Coronary artery (tissue), 2 donors: ENCODE data around the gene TUT7.
"Not testable (repeated sequence)": the region's sequence is repeated elsewhere in the genome, so short reads cannot be mapped to it uniquely, and the experiment has no call there.

Experiments
- DNase-seq: peaks from one replicate; pipeline ENCODE4 v3.0.0-alpha.2; 2017; ENCODE audit warnings: low spot score
- H3K27ac ChIP-seq, 2 donors: fragments of 200-600 bp; sonication (generic); one replicate each; pipeline ENCODE4 v1.5.1; 2016 to 2019
- H3K4me3 ChIP-seq: fragments of 200-600 bp; sonication (generic); 2 replicates; pipeline ENCODE4 v1.5.1; 2016; ENCODE audit warnings: mild to moderate bottlenecking, moderate library complexity
- TF ChIP-seq, protein P1 (sequence below): fragments of 200-600 bp; sonication (generic); IDR thresholded peaks from one replicate; pipeline ENCODE4 v1.5.1; 2019; ENCODE audit warnings: antibody characterized with exemption

TUT7 gene

GRCh38 chr9:86303316-86303975, 50.8 kb downstream of the TUT7 start:
- H3K4me3 ChIP-seq: no peak overlapping the region
- DNase-seq: no peak
- TF ChIP-seq, protein P1, sequence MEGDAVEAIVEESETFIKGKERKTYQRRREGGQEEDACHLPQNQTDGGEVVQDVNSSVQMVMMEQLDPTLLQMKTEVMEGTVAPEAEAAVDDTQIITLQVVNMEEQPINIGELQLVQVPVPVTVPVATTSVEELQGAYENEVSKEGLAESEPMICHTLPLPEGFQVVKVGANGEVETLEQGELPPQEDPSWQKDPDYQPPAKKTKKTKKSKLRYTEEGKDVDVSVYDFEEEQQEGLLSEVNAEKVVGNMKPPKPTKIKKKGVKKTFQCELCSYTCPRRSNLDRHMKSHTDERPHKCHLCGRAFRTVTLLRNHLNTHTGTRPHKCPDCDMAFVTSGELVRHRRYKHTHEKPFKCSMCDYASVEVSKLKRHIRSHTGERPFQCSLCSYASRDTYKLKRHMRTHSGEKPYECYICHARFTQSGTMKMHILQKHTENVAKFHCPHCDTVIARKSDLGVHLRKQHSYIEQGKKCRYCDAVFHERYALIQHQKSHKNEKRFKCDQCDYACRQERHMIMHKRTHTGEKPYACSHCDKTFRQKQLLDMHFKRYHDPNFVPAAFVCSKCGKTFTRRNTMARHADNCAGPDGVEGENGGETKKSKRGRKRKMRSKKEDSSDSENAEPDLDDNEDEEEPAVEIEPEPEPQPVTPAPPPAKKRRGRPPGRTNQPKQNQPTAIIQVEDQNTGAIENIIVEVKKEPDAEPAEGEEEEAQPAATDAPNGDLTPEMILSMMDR: no peak
- no peak overlapping the region for H3K27ac ChIP-seq

- H3K27ac ChIP-seq: no peak overlapping the region
Observed at GRCh38 chr9:86301686-86302085, 52.5 kb downstream of the TUT7 start.

DNA sequence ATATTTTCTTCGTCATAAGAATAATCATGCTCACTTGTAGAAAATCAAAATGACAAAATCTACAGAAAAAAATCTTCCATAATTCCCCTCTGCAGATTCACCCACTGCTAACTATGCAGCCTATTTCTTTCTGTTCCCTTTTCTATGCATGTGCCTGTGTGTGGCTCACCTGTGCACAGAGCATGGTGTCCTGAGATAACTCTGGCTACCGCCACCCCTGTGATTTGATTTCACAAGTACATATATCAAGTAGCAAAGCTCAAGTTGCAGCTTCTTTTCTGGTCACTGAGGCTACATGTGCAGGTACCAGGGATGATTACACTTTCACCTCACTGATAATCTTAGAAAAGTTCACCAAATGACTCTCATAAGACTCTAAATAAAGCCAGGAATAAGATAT, 53.5 kb downstream of the TUT7 start:
- Histone ChIP-seq H3K27ac (no peak overlapping the region), H3K4me3 (no peak overlapping the region)
- DNase-seq: no peak
- TF ChIP-seq, protein P1: no peak

More at GRCh38 chr9:86301686-86302085, 52.5 kb downstream of the TUT7 start:
- DNase-seq: no peak
- H3K4me3 ChIP-seq: no peak overlapping the region
- TF ChIP-seq, protein P1: no peak

GRCh38 chr9:86298873-86299272, 55.3 kb downstream of the TUT7 start:
- TF ChIP-seq, protein P1: no peak
- Histone ChIP-seq H3K27ac (no peak overlapping the region), H3K4me3 (no peak overlapping the region)
- DNase-seq: no peak

DNA sequence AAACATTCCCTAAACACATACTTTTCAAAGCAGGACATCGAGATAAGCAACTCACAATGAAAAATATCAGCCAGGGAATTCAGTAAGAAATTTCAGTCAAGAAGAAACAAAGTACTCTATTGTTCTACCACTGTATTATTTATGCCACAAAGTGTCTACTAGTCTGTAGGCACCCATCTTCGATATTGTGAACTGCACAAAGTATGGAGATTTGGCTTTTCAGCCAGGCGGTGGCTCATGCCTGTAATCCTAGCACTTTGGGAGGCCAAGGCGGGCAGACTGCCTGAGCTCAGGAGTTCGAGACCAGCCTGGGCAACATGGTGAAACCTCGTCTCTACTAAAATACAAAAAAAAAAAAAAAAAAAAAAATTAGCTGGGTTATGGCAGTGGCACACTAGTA, 63.9 kb downstream of the TUT7 start:
- not testable (repeated sequence) for H3K4me3 ChIP-seq, DNase-seq, H3K27ac ChIP-seq

DNA sequence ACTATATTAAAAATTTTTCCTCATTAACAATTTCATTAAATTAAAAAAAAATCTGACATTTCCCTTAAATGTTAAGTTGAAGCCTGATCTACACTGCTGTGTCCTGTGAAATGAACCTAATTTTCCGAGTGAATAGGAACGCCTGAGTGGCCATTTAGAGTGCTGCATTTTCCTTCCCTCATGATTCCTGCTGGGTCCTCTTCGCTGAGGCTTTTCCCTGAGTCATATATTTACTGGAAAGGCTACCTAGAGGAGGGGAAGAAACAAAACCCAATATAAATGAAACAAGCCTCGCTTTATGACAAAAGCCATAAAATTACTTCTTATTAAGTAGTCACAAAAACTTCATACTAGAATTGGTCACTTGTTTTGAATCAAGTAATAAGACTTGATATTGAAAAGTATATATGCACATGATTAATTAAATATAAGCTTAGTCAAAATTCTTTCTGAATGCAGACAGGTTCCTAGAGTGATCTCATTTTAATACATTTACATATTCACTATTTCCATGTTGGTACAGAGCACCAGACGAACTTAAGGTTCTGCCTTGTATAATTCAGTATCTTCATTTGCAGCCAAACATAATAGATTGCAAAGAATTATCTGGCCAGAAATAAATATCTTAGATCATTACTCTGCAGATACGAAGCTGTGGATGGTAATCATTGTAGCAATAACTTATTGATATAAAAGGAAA, 65.6 kb downstream of the TUT7 start:
- Histone ChIP-seq H3K27ac (no peak overlapping the region), H3K4me3 (no peak overlapping the region)
- TF ChIP-seq, protein P1: no peak
- no peak for DNase-seq

GRCh38 chr9:86287013-86287412, 67.2 kb downstream of the TUT7 start:
- TF ChIP-seq, protein P1: no peak
- no peak for DNase-seq
- no peak overlapping the region for H3K4me3 ChIP-seq
- no peak overlapping the region for H3K27ac ChIP-seq
